Activated naive CD4-positive, alpha-beta T cell treated with anti-CD3 and anti-CD28 coated beads, Interleukin-2, amount 10 ng/mL, durations not matched to agents 7 days and 5 days (primary cell): Measurements from ENCODE around the gene KRTAP19-2.
"Not testable (repeated sequence)": the region's sequence is repeated elsewhere in the genome, so short reads cannot be mapped to it uniquely, and the experiment has no call there.

Experiments used
- CTCF ChIA-PET: fragments of 350-600 bp; sonication (Branson Sonifier 250); formaldehyde crosslinking; loops from one replicate; lab custom pipeline; 2021; ENCODE audit warnings: antibody characterized with exemption; lab: Charles Lee
- DNase-seq: peaks from one replicate; pipeline ENCODE4 v3.0.0-alpha.2; 2020
- H3K27ac Mint-ChIP-seq: one replicate; pipeline ENCODE4 v1.8.0; 2021; ENCODE audit warnings: mild to moderate bottlenecking, moderate library complexity, mixed read lengths
- H3K27me3 Mint-ChIP-seq: one replicate; pipeline ENCODE4 v1.8.0; 2021; ENCODE audit warnings: mild to moderate bottlenecking, mixed read lengths
- H3K36me3 Mint-ChIP-seq: one replicate; pipeline ENCODE4 v1.8.0; 2021; ENCODE audit warnings: mixed read lengths
- H3K4me1 Mint-ChIP-seq: one replicate; pipeline ENCODE4 v1.8.0; 2021; ENCODE audit warnings: mixed read lengths
- H3K4me3 Mint-ChIP-seq: one replicate; pipeline ENCODE4 v1.8.0; 2021; ENCODE audit warnings: mild to moderate bottlenecking, moderate library complexity, mixed read lengths
- H3K9me3 Mint-ChIP-seq: one replicate; pipeline ENCODE4 v1.8.0; 2021; ENCODE audit warnings: mixed read lengths

Gene KRTAP19-2, protein sequence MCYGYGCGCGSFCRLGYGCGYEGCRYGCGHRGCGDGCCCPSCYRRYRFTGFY

DNA sequence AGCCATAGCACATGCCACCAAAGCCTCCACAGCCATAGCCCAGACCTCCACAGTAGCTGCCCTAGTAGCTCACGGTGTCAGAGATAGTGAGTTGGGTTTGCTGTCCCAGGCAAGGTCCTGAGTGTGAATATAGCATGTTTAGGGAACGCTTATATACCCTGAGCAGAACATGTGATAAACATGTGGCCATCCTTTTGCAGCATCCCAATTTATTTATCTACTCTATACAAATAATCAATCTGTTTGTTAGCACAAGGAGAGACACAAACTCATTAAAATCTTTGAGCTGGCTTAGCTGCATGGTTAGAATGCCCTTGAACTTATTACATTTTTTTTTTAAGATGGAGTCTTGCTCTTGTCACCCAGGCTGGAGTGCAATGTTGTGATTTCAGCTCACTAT is at the start of gene KRTAP19-2:
Gene KRTAP19-2 (minus strand): TSS at position 101 of the 400 bp plus-strand sequence. CDS start 88 bp downstream, at position 13.
- H3K4me1 Mint-ChIP-seq: no peaks in the 10 kb centered on the region
- no peaks in the 10 kb centered on the region for H3K36me3 Mint-ChIP-seq
- H3K9me3 Mint-ChIP-seq: peaks cover 6% of the 10 kb centered on the region
- H3K4me3 Mint-ChIP-seq: no peak within 1 kb of the TSS
- CTCF ChIA-PET: no interaction called here
- H3K27ac Mint-ChIP-seq: no peak within 1 kb of the TSS
- no peaks in the 10 kb centered on the region for H3K27me3 Mint-ChIP-seq
- no peak for DNase-seq

DNA sequence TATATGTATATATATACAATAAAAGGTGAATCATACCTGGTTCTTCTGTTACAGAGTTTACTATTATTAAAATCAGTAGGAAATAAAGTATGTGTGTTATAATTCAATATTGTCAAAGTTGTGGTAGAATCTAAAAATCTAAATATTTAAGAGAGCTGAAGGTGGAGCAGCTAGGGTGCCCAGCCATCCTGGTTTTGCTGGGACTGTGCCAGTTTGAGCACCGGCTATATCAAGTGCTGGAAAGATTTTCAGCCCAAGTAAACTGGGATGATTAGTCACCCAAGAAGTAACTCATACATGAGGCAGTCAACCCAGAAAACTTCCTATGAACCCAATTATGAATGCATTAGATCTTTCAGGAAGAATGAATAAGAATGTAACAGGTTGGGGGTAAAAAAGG is 31.6 kb upstream of the KRTAP19-2 start:
- DNase-seq: no peak
- Mint-ChIP-seq H3K27me3 (no peaks in the 10 kb centered on the region), H3K27ac (no peak overlapping the region), H3K4me3 (no peak overlapping the region), H3K36me3 (no peaks in the 10 kb centered on the region), H3K9me3 (no peaks in the 10 kb centered on the region), H3K4me1 (no peaks in the 10 kb centered on the region)
- CTCF ChIA-PET: no interaction called here

DNA sequence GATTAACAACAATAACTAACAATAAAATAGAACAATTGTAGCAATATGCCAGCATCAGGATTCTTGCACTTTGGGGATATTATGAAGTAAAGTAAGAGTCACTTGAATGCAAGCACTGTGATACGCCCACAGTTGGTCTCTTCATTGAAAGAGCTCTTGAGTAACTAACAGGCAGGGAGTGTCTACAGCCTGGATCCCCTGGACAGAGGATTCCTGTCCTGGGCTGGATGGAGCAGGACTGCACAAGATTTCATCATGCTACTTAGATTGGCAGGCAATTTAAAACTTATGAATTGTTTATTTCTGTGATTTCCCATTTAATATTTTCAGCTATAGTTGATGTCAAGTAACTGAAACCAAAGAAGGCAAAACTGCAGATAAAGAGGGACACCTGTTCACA is 28.4 kb upstream of the KRTAP19-2 start:
- H3K4me3 Mint-ChIP-seq: no peak overlapping the region
- no peak for DNase-seq
- CTCF ChIA-PET: interaction anchor here (1.0 kb wide), 1 partner anchor 9 kb away, joined by 3 read pairs; no protein-coding TSS in a partner anchor
- H3K27me3 Mint-ChIP-seq: no peaks in the 10 kb centered on the region
- no peaks in the 10 kb centered on the region for H3K9me3 Mint-ChIP-seq
- H3K4me1 Mint-ChIP-seq: no peaks in the 10 kb centered on the region
- no peaks in the 10 kb centered on the region for H3K36me3 Mint-ChIP-seq
- no peak overlapping the region for H3K27ac Mint-ChIP-seq

DNA sequence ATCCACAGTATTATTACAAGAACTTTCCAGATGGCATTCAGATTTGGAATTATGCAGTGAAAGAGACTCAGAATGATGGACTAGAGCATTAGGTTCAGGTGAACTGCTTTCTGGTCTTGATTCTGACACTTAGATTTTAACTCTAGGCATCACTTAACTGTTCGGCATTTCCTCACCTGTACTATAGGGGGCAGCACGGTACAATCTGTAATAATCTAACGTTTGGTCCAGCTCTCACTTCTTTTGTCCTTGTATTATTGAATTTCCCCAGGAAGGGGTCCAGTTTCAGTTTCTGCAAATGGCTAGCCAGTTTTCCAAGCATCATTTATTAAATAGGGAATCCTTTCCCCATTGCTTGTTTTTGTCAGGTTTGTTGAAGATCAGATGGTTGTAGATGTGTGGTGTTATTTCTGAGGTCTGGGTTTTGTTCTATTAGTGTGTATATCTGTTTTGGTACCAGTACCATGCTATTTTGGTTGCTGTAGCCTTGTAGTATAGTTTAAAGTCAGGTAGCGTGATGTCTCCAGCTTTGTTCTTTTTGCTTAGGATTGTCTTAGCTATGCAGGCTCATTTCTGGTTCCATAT is 18.5 kb upstream of the KRTAP19-2 start:
- not testable (repeated sequence) for H3K27ac Mint-ChIP-seq, H3K9me3 Mint-ChIP-seq, H3K4me1 Mint-ChIP-seq, H3K27me3 Mint-ChIP-seq, H3K36me3 Mint-ChIP-seq, H3K4me3 Mint-ChIP-seq, DNase-seq
- CTCF ChIA-PET: interaction anchor here (0.6 to 4.3 kb wide), 8 partner anchors 10 to 1157 kb away, joined by 3 to 23 read pairs (median 3); no protein-coding TSS in a partner anchor

DNA sequence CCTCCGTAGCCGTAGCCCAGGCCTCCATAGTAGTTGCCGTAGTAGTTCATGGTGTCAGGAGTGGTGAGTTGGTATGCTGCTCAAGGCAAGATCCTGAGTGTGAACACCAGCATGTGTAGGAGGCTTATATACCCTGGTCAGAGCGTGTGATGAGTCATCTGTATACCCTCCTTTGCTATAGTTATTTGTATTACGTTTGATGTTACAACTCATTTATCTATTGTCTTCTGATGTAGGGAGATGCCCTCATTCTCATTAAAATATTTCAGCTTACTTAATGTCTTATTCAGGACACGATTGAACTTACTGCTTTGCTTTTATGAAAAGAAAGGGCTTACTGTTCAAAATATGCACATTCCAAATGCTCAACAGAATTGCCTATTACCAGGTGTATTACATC is 14.8 kb upstream of the KRTAP19-2 start, which contains the start of gene KRTAP19-5:
Gene KRTAP19-5 (minus strand): TSS at position 101 of the 400 bp plus-strand sequence. CDS start 51 bp downstream, at position 50.
- H3K36me3 Mint-ChIP-seq: no peaks in the 10 kb centered on the region
- no peaks in the 10 kb centered on the region for H3K4me1 Mint-ChIP-seq
- H3K27me3 Mint-ChIP-seq: no peaks in the 10 kb centered on the region
- DNase-seq: no peak
- no peak within 1 kb of the TSS for H3K4me3 Mint-ChIP-seq
- CTCF ChIA-PET: no interaction called here
- no peaks in the 10 kb centered on the region for H3K9me3 Mint-ChIP-seq
- H3K27ac Mint-ChIP-seq: no peak within 1 kb of the TSS

DNA sequence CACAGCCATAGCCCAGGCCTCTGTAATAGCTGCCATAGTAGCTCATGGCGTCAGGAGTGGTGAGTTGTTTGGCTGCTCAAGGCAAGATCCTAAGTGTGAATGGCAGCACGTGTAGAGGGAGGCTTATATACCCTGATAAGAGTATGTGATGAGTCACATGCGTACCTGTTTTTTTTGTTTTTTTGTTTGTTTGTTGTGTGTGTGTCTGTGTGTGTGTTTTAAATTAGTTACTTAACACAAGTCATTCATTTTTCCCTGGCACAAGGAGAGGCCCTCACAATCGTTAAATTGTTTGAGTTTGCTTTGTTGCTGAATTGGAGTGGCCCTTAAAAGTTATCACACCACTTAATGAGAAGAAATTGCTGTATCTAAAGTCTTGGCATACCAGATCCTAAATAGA is 9.8 kb upstream of the KRTAP19-2 start, which contains the start of gene KRTAP19-4:
Gene KRTAP19-4 (minus strand): TSS at position 101 of the 400 bp plus-strand sequence. CDS start 55 bp downstream, at position 46.
- no peak within 1 kb of the TSS for H3K27ac Mint-ChIP-seq
- no peak within 1 kb of the TSS for H3K4me3 Mint-ChIP-seq
- H3K9me3 Mint-ChIP-seq: no peaks in the 10 kb centered on the region
- H3K4me1 Mint-ChIP-seq: no peaks in the 10 kb centered on the region
- H3K27me3 Mint-ChIP-seq: no peaks in the 10 kb centered on the region
- CTCF ChIA-PET: interaction anchor here (0.6 kb wide), 1 partner anchor 27 kb away, joined by 4 read pairs; no protein-coding TSS in a partner anchor
- no peaks in the 10 kb centered on the region for H3K36me3 Mint-ChIP-seq
- no peak for DNase-seq

DNA sequence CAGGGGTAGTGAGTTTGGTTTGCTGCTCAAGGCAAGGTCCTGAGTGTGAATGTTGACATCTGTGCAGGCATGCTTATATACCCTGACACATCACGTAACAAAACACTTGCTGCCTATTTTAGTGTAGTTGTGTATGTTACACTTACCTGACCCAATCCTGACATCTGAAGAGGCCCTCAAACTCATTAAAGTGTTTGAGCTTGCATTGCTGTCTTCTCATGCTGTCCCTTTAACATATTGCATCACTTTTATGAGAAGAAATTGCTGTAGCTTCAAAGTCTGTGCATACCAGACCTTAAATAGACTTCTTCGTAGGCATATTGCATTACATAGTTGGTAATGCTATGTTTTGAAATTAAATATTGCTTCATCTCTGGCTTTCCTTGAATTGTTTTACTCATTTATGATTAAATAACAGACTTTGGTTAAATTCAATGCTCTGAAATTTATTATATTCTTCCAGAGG is 4.8 kb upstream of the KRTAP19-2 start, which contains the start of gene KRTAP19-3:
Gene KRTAP19-3 (minus strand): TSS at position 51 of the 466 bp plus-strand sequence. CDS start 56 bp downstream, outside the sequence.
- Mint-ChIP-seq H3K36me3 (no peaks in the 10 kb centered on the region), H3K27me3 (no peaks in the 10 kb centered on the region), H3K27ac (no peak within 1 kb of the TSS), H3K9me3 (no peaks in the 10 kb centered on the region), H3K4me1 (no peaks in the 10 kb centered on the region), H3K4me3 (no peak within 1 kb of the TSS)
- CTCF ChIA-PET: no interaction called here
- no peak for DNase-seq

DNA sequence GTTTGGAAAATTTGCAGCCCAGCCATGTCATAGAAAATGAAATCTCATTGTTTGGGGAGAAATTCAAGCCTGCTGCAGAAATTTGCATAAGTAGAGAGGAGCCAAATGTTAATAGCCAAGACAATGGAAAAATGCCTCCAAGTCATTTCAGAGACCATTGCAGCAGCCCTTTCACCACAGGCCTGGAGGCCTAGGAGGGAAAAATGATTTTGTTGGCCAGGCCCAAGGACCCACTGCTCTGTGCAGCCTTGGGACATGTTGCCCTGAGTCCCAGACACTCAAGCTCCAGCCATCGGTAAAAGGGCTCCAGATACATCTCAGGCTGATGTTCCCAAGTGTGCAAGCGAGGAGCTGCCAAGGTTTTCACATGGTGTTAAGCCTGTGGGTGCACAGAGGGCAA is 1.1 kb downstream of the KRTAP19-2 start:
- peaks cover 6% of the 10 kb centered on the region for H3K9me3 Mint-ChIP-seq
- no peak overlapping the region for H3K27ac Mint-ChIP-seq
- CTCF ChIA-PET: no interaction called here
- H3K4me3 Mint-ChIP-seq: no peak overlapping the region
- no peaks in the 10 kb centered on the region for H3K4me1 Mint-ChIP-seq
- DNase-seq: no peak
- no peaks in the 10 kb centered on the region for H3K27me3 Mint-ChIP-seq
- no peaks in the 10 kb centered on the region for H3K36me3 Mint-ChIP-seq

DNA sequence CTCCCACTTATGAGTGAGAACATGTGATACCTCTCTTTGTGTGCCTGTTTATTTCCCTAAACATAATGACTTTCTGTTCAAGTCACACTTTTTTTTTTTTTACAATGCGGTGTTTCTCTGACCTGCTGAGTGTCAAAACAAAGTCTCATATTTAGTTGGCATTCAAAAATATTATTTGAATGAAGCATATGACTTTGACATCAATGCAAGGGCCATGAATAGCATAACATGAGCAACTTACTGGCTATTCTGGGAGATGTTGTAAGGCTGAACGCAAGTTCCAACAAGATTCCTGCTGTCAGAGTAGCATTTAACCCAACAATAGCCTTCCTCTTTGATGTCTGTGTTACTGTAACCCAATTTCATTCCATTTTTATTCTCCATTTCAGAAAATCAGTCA is 5.1 kb downstream of the KRTAP19-2 start:
- Mint-ChIP-seq H3K27me3 (no peaks in the 10 kb centered on the region), H3K9me3 (peaks cover 6% of the 10 kb centered on the region), H3K4me1 (no peaks in the 10 kb centered on the region), H3K4me3 (no peak overlapping the region), H3K27ac (no peak overlapping the region), H3K36me3 (no peaks in the 10 kb centered on the region)
- CTCF ChIA-PET: no interaction called here
- no peak for DNase-seq

DNA sequence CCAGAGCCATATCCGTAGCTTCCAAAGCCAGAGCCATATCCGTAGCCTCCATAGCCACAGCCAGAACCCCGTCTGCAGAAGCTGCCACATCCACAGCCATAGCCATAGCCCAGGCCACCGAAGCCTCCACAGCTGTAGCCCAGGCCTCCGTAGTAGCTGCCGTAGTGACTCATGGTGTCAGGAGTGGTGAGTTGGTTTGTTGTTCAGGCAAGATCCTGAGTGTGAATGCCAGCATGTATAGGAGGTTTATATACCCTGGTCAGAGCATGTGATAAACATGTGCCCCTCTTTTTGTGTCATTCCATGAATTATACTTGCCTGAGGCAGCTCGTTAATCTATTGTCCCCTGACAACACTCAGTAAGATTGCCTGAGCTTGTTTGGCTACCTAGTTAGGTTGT is 7.1 kb downstream of the KRTAP19-2 start, which contains the start of gene KRTAP19-1:
Gene KRTAP19-1 (minus strand): TSS at position 223 of the 400 bp plus-strand sequence. CDS start 50 bp downstream, at position 173.
- CTCF ChIA-PET: interaction anchor here (0.6 kb wide), 1 partner anchor 602 kb away, joined by 3 read pairs; no protein-coding TSS in a partner anchor
- Mint-ChIP-seq H3K27ac (no peak within 1 kb of the TSS), H3K36me3 (no peaks in the 10 kb centered on the region)

DNA sequence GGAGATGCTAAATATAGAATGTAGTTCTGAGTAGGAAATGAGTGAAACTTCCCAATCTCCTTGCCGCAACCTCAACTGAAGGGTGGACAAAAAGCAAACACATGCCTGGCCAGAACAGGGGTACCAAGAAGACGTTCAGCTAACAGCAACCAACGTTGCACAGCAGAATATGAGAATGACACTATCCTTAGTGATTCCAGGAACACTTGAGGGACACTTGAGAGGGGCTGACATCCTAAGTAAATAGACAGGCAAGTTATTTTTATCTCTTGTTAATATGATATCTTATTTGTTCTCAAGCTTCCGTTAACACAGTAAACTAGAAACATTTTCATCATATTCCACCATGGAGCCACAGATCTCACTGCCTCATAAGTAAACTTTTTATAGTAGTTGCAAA is 8.0 kb downstream of the KRTAP19-2 start:
- Mint-ChIP-seq H3K4me3 (no peak overlapping the region), H3K27me3 (no peaks in the 10 kb centered on the region), H3K9me3 (no peaks in the 10 kb centered on the region), H3K36me3 (no peaks in the 10 kb centered on the region), H3K27ac (no peak overlapping the region), H3K4me1 (no peaks in the 10 kb centered on the region)
- CTCF ChIA-PET: no interaction called here
- no peak for DNase-seq

More for the DNA sequence above, 7.1 kb downstream of the KRTAP19-2 start, which contains the start of gene KRTAP19-1:
- Mint-ChIP-seq H3K4me3 (no peak within 1 kb of the TSS), H3K4me1 (no peaks in the 10 kb centered on the region), H3K27me3 (no peaks in the 10 kb centered on the region), H3K9me3 (no peaks in the 10 kb centered on the region)
- DNase-seq: no peak

DNA sequence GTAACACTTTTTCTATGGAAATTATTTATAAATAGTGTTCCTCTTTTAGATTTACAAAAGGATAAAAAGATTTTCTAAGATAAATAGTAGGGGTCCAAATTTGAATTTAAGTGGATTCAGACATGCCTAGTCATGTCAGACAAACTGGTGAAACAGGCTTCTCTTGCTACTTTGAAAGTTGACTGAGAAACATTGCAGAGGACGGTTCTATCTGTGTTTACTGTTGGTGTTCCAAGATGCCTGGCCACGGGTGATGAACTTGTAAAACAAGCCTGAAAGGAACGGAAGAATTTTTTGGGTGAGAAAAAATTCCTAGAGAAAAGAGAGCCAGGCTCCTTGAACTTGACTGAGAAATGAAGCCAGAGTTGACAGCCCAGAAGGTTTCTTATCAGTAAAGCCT is 9.2 kb downstream of the KRTAP19-2 start:
- CTCF ChIA-PET: no interaction called here
- H3K4me1 Mint-ChIP-seq: no peaks in the 10 kb centered on the region
- DNase-seq: no peak

DNA sequence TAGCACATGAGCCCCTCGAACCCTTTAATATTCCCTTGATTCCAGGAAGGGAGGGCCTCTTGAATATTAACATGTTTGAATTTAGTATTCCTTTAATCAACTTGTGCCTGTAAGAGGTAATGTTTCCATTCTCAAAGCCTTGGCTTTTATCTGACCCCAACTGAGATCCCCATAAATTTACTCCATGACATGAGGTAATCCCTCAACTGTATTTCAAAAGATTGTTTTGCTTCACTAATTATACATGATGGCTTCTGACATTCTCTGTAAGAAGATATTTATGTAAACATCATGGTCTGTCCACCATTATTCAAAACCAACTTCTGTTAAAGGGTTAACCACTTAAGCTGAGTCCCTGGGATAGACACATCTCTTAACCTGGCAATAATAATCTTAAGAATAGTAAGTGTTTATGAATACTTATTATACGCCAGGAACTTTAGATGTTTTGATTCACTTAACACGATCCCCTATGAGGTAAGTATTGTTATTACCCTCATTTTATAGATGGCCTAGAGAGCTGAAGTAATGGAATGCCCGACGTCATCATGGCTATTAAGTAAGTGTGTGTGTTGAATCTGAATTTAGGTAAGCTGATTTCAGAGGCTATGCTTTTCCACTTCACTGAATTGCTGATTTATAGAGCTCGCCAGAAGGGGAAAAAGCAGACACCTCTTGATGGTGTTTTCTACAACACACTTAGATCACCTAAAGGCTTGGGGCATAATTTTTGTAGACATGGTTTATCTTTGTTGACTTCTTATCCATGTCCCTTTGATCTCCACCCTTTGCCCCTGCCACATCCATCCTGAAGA is 18.1 kb downstream of the KRTAP19-2 start:
- Mint-ChIP-seq H3K4me1 (no peaks in the 10 kb centered on the region), H3K27ac (no peak overlapping the region), H3K36me3 (no peaks in the 10 kb centered on the region), H3K4me3 (no peak overlapping the region), H3K27me3 (no peaks in the 10 kb centered on the region), H3K9me3 (no peaks in the 10 kb centered on the region)
- no peak for DNase-seq
- CTCF ChIA-PET: no interaction called here

More for the DNA sequence above, 9.2 kb downstream of the KRTAP19-2 start:
- Mint-ChIP-seq H3K27me3 (no peaks in the 10 kb centered on the region), H3K27ac (no peak overlapping the region), H3K4me3 (no peak overlapping the region), H3K9me3 (no peaks in the 10 kb centered on the region), H3K36me3 (no peaks in the 10 kb centered on the region)

DNA sequence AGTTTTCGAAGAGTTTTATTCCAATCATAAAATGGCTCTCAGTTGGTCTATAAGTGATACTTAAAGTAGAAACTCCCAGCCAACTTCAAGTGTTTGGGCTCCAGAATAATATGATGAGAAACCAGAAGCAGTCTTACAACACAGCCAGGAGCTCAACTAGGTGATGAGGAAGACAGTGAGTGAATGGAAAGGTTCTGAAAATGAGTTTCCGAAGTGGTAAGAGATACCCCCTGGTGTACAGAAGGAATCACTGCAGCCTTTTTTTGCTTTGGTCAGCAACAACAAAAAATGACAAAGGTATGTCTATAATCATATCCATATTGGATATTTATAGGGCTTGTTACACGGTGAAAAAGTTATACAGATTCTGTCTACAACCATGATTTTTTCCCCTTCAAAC is 23.5 kb downstream of the KRTAP19-2 start:
- H3K27me3 Mint-ChIP-seq: no peaks in the 10 kb centered on the region
- DNase-seq: no peak

More for the DNA sequence above, 23.5 kb downstream of the KRTAP19-2 start:
- Mint-ChIP-seq H3K4me3 (no peak overlapping the region), H3K4me1 (no peaks in the 10 kb centered on the region), H3K27ac (no peak overlapping the region), H3K36me3 (no peaks in the 10 kb centered on the region), H3K9me3 (no peaks in the 10 kb centered on the region)
- CTCF ChIA-PET: interaction anchor here (0.9 kb wide), 1 partner anchor 485 kb away, joined by 4 read pairs; no protein-coding TSS in a partner anchor
